HG02610 (cell line): ENCODE results near the gene RBFOX1.

Source experiments
- ATAC-seq: cut with Tn5 transposase; IDR thresholded peaks from one replicate; pipeline ENCODE4 v1.9.1; 2021; ENCODE audit warnings: mild to moderate bottlenecking, moderate library complexity; ENCODE audit not compliant: unreplicated experiment

RBFOX1 gene

GRCh38 chr16:7332611-7333010 lies at the start of gene RBFOX1:
Gene RBFOX1 (plus strand): TSS chr16:7332845.
- ATAC-seq = no peak

- no peak for ATAC-seq
Measured at GRCh38 chr16:7284780-7285179, 47.9 kb upstream of the RBFOX1 start.

DNA sequence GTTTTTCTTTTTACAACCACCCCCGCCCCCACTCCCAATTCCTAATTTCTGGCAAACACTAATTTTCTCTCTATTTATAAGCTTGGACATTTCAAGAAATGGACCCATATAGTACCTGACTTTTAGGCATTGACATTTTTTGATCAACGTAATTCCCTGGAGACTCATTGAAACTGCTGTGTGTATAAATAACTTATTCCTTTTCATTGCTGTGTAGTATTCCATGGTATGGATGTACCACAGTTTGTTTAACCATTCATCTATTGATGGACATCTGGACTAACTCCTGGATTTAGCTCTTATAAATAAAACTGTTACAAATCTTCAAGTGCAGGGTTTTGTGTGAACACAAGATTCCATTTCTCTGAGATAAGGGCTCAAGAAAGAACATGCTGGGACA lies 47.1 kb upstream of the RBFOX1 start:
- ATAC-seq = no peak

DNA sequence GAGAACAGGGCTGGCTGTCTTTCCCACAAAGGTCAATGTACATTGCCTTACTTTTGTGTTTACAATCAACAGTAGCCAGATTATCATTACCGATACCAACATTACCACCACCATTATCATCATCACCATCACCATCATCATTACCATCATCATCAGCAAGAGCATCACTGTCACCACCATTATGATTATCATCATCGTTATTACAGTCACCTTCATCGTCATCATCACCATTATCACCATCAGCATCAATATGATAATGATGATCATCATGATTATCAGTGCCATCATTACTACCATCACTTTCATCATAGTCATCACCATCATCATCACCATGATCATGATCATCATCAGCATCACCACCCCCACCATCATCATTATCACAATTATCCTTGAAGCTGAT lies 43.3 kb upstream of the RBFOX1 start:
- ATAC-seq = no peak

GRCh38 chr16:7290682-7291081 lies 42.0 kb upstream of the RBFOX1 start:
- no peak for ATAC-seq

GRCh38 chr16:7294020-7294419 lies 38.6 kb upstream of the RBFOX1 start:
- no peak for ATAC-seq

DNA sequence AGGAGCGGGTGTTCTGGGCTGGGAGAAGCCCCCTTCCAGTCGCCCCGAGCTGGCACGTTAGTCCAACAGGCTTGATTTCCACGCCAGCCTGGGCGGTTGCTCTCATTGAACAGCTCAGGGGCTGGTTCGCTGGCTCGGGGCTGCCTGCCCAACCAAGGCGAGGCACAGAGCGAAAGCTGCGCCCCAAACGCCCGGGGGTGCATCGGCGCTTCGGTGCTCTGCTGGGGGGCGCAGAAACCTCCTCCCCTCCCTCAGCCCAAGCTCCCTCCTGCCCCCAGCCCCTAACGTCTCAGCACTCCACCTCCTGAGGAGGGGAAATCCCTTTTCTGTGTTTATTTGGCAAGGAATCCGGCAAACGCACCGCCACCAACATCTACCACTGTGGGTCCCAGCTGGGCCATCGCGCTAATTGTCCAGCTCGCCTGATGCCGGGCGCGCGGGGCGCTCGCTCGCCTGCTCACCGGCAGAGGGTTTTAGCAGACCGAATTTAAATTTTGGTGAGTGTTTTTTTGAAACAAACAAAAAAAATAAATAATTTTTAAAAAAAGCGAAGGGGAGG lies 29.5 kb upstream of the RBFOX1 start:
- ATAC-seq = no peak

DNA sequence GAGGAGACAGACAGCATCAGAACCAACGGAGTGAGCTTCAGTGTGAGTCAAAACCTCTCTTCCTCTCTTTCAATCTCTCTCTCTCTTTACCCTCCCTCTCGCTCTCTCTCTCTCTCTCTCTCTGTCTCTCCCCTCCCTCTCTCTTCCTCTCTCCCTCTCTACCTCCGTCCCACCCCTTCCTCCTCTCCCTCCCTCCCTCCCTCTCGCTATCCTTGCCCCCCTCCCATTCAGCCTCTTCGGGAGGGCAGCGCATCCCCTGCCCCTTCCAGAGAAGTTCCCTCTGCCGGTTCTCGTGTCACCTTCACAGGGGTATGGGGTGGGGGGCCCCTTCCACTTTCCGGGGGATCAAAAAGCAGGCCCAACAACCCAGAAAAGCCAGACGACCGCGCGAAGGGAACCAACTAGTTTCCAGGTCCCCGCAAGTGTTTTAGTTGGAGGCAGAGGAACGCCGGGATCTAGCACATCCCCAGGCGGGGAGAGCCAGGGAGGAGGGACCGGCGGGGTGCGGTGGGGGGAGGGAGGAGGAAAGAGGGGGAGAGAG lies 28.9 kb upstream of the RBFOX1 start:
- no peak for ATAC-seq

DNA sequence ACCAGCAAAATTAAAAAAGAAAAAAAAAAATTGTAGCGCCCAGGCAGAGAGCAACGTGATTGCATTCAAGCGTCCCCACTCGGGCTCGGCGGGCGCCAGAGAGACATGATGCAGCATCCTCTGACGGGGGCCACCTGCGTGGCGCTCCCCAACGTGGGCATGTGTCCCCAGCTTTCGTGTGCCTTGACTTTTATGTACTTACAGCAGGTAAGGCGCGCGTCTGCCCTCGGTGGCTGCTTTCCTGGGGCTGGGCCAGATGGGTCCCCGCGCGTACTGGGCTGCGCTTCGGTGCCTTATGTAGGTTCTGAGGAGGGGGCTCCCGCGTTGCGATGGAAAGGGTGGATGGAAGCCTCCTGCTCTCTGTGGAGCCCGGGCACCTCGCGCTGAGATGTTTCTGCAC lies 28.4 kb upstream of the RBFOX1 start:
- no peak for ATAC-seq

DNA sequence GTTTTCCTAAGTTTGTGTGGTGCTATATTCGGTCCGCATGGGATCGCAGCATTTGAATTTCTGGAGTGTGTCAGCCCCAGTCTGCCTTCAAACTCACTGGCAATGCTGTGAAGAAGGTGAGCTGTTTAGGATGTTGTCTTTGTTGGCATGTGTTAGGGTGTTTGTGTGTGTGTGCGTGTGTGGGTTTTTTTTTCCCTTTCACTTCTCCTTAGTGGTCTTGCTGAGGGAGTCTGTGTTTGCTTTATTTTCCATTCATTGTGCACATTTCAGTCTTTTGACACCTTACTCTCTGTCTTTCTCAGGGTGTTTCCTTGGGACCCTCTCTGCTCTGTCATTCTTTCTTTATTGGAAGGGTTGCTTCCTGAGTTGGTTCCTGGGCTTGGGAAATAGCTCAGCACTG lies 27.7 kb upstream of the RBFOX1 start:
- ATAC-seq = no peak

- ATAC-seq = no peak
Measured at GRCh38 chr16:7313170-7313569, 19.5 kb upstream of the RBFOX1 start.

GRCh38 chr16:7314163-7314562 lies 18.5 kb upstream of the RBFOX1 start:
- no peak for ATAC-seq

GRCh38 chr16:7315813-7316212 lies 16.8 kb upstream of the RBFOX1 start:
- ATAC-seq = no peak

DNA sequence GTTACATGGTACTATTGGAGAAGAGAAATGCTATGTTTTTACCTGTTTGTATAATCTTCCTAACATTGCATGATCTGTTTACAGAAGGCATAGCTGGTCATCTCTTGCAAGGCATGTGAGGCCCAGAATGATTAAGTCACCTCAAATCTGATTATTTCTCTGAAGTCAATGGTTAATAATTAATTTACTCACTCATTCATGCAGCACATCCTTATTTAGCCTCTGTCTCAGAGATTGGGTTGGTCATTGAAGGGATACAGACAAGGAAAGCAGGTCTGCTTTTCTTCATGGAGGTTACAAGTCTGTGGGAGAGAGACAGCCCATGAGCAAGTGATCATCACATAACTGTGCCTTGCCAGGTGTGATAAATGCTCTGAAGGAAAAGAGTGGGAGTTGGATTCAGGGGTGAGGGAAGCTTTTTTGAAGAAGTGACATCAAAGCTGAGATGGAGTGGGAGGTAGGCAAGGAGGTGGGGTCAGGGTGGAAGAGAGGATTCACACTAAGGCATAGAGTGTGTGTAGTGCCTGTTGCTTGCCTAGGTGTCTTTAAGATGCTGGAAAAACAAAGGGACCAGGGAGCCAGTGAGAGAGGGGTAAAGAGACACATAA lies 16.3 kb upstream of the RBFOX1 start:
- ATAC-seq = no peak

- ATAC-seq = no peak
Measured at GRCh38 chr16:7317982-7318381, 14.7 kb upstream of the RBFOX1 start.

DNA sequence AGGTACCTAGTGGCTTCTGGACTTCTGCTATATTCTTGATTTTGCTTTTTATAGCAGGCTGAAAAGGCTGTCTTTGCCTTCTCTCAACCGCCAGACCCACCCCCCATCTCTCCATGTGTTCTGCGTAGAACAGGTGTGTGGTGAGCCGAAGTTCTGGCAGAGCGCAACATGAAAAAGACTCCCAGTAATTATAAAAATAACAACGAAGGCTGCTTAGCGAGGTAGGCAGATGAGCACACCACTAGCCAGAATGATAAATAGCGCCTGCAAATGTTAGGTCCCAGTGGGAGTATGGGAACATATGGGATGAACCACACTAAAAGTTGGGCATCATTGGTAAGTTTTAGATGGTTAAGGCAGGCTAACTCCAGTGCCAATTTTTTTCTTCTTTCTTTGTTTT lies 14.0 kb upstream of the RBFOX1 start:
- no peak for ATAC-seq

DNA sequence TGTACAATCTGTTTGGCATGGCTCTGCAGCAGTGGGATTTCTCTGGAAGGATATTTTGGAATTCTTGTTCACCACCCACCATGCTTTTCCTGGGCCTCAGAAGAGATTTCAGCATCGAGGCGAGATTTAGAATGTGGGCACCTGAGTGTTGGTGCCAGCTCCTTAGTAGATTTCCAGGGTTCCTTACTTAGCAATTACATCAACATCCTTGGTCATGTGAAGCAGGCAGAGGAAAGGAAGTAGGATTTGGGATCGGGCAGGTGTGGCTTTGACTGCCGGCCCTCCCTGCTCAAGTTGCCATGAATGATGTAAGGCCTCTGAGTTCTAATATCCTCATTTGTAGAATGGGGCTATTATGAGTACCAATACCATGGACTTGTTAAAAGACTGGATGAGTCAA lies 13.1 kb upstream of the RBFOX1 start:
- ATAC-seq = no peak

GRCh38 chr16:7321661-7322060 lies 11.0 kb upstream of the RBFOX1 start:
- no peak for ATAC-seq

GRCh38 chr16:7324321-7324720 lies 8.3 kb upstream of the RBFOX1 start:
- no peak for ATAC-seq

- no peak for ATAC-seq
Measured at GRCh38 chr16:7325834-7326233, 6.8 kb upstream of the RBFOX1 start.

GRCh38 chr16:7330709-7331108 lies 1.9 kb upstream of the RBFOX1 start:
- no peak for ATAC-seq

GRCh38 chr16:7331997-7332396 lies 648 bp upstream of the RBFOX1 start:
- ATAC-seq = no peak

GRCh38 chr16:7333180-7333725 lies 608 bp downstream of the RBFOX1 start:
- no peak for ATAC-seq
